HG03521 (cell line): ENCODE measurements around the gene ST3GAL2.
"Not testable (repeated sequence)": the region's sequence is repeated elsewhere in the genome, so short reads cannot be mapped to it uniquely, and the experiment has no call there.

Experiments used
- ATAC-seq: cut with Tn5 transposase; IDR thresholded peaks from one replicate; pipeline ENCODE4 v1.9.1; 2021; ENCODE audit warnings: mild to moderate bottlenecking, moderate library complexity; ENCODE audit not compliant: unreplicated experiment

Gene ST3GAL2

DNA sequence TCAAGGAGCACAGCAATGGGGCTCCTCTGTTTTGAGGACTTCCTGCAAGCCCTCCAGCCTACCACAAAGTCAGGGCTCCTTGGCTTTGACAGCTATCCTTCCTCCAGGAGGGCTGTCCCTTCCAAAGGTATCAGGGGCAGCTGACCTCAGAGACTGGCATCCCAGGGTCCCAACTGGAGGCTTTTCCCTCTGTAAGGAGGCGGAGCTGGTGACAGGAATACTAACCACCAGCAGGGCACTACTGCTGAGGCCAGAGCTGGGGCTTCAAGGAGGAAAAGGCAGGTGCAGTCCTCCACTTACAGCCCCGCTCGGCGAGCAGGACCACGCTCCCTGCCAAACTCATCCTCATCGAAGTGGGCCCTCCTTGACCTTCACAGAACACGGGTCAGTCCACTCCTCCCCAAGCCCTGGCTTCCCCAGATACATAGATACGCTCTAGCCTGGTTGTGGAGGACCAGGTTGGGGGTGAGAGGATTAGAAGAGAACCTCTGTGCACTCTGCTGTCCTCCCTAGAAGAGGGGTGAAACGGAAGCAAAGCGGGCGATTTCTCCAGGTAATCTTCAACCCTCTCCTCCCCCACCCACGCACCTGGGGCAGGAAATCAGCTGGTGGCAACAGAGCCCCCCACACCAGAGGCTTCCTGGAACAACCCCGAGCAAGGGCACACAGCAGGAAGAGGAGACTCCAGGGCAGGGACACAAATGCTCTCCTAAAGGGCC, 20.5 kb downstream of the ST3GAL2 start:
- ATAC-seq: no peak

GRCh38 chr16:70417661-70418060, 21.2 kb downstream of the ST3GAL2 start:
- ATAC-seq: no peak

- ATAC-seq: no peak
Measured at GRCh38 chr16:70416748-70417616, 21.9 kb downstream of the ST3GAL2 start.

DNA sequence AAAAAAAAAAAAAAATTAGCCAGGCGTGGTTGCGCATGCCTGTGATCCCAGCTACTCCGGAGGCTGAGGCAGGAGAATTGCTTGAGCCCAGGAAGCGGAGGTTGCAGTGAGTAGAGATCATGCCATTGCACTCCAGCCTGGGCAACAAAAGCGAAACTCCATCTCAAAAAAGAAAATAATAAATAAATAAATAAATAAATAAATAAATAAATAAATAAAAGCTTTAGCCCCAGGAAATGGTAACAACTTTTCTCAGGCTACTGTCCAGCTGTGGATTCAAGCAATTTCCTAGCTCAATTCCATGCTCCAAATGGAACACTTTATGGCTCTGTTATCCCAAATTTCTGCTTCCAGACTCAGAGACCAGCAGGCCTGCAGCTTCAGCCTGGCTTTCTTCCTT, 25.3 kb downstream of the ST3GAL2 start:
- not testable (repeated sequence) for ATAC-seq

GRCh38 chr16:70412385-70412784, 26.5 kb downstream of the ST3GAL2 start:
- ATAC-seq: no peak

- ATAC-seq: no peak
Measured at GRCh38 chr16:70410734-70411133, 28.2 kb downstream of the ST3GAL2 start.

- ATAC-seq: no peak
Measured at GRCh38 chr16:70407811-70408274, 31.1 kb downstream of the ST3GAL2 start.

GRCh38 chr16:70406104-70406503, 32.8 kb downstream of the ST3GAL2 start:
- ATAC-seq: not testable (repeated sequence)

- ATAC-seq: no peak
Measured at GRCh38 chr16:70402916-70403659, 35.8 kb downstream of the ST3GAL2 start.

- no peak for ATAC-seq
Measured at GRCh38 chr16:70399951-70400350, 38.9 kb downstream of the ST3GAL2 start.

GRCh38 chr16:70399381-70399780, 39.5 kb downstream of the ST3GAL2 start:
- no peak for ATAC-seq

GRCh38 chr16:70398177-70398743, 40.6 kb downstream of the ST3GAL2 start:
- ATAC-seq: no peak

DNA sequence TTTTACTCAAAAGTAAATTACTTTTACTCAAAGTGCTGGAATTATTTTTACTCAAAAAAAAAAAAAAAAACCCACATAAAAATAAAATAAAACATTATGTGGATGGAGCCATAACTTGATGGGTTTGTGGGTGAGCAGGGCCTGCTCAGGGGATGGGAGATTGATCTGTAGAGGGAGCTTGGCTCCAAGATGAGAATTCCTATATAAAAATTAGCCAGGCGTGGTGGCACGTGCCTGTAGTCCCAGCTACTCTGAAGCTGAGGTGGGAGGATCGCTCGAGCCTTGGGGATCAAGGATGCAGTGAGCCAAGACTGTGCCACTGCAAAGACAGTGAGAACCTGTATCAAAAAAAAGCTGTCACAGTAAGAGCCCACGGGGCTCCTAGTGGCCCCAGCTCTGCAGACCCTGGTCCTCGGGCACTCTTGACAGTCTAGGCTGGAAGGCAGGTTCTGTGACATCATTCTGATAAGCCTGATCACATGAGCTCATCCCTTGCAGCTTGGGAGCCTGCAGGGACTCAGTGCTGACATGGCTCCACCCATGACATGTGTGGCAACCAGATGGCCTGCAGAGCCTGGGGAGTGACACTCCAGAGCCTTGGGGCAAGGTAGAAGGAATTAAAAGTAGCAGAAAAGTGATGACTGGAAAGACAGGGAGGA, 42.5 kb downstream of the ST3GAL2 start:
- no peak for ATAC-seq

DNA sequence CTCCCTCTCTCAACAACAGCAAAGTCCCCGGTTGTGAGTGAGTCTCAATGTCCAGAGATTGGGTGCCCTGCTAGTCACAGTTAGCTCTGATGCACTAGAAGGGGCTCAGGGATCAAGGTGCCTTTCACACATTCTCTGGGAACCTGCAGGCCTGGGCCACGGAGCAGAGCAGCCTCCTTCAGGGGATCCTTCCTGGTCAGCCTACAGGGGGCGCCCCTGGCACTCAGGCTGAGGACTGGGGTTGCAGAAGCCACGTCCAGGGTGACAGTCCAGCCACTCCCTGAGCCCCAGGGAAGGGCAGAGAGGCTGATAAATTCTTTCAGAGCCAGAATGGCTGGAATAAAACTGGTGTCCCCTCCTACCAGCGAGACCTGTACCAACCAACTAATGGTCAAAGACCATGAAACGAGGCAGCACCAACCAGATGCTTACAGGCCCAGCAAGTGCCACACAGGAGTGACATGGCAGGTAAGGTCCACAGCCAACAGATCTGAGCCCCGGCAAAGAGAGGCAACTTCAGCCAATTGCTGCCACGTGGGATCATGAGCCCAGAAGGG, 43.5 kb downstream of the ST3GAL2 start:
- no peak for ATAC-seq

DNA sequence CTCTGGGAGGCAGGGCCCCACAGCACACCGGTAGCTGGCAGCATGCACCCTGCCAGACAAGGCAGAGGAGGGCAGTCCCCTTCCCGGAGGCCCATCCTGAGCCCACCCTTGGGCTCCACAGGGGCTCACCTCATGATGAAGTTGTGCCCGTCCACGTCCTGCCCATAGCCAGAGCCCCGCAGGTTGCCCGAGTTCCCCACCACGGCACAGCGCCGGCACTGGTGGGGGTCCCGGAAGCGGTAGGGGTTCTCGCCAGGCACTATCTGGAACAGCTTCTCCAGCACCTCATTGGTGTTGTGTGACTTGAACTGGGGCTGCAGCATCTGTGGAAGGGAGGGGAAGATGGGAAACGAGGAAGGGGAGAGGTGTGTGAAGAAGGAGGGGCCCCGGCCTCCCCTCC, 44.0 kb downstream of the ST3GAL2 start:
- ATAC-seq: no peak

- no peak for ATAC-seq
Measured at GRCh38 chr16:70393662-70394061, 45.2 kb downstream of the ST3GAL2 start.

DNA sequence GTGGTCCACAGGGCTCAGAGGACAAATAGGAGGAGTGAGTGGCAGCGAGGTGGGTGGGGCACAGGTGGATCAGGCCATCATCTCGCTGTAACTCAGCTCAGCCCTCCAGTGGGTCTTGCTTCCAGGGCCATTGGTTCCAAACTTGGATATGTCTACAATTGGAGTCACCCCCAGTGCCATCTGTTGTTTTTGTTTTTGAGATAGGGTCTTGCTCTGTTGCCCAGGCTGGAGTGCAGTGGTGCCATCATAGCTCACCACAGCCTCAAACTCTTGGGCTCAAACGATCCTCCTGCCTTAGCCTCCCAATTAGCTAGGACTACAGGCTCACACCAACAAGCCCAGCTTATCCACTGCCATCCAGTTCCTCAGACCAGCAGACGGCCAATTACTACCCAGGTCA, 46.3 kb downstream of the ST3GAL2 start:
- ATAC-seq: no peak

- no peak for ATAC-seq
Measured at GRCh38 chr16:70391881-70392481, 46.9 kb downstream of the ST3GAL2 start.

DNA sequence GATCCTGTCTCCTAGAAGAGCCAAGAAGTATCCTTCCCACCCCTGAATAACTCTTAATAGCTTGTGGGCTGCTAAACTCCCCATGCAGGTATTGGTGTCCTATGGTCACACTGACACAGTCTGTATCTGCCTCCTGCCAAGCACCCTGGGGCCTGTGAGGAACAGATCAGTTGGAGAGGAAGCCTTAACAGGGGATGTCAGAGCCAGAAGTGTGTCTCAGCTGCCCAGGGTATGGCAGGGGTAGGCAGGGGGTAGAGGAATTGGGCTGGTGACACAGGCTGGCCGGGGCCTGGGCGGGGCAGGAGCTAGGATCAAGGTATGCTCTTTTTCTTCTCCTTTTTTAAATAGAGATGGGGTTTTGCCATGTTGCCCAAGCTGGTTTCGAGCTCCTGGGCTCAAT, 47.5 kb downstream of the ST3GAL2 start:
- ATAC-seq: no peak

DNA sequence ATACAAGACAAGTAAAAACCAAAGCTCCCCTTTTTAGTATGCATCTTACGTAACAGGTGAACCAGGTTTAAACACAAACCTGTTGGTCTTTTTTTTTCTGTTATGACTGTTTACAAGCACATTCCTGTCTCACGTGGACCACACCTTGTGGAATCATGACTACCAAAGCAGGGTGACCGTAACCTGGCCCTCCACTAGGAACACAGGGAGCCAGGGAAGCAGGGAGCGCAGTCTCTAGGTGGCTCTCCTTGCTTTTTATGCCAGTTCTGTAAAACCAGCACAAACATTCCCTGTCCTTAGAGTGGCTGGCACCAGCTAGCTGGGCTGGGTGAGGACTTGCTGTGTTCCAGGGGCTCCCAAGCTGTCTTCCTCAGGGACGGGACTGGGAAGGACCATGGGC, 48.1 kb downstream of the ST3GAL2 start:
- ATAC-seq: no peak
